ENCODE results near the gene PLSCR4.

The PLSCR4 gene

GRCh38 chr3:146241523-146242240 is 9.2 kb downstream of the PLSCR4 start:
- no peaks in the 10 kb centered on the region for H3K9me3 ChIP-seq (ENCODE audit: control insufficient read depth, insufficient read depth, low read depth, low read length)
- TF ChIP-seq ZNF704 (tag by site-specific recombination; IDR thresholded peaks at IDR 0.05) (no peak), ZNF26 (tag by site-specific recombination; IDR thresholded peaks at IDR 0.05) (no peak), ZNF18 (tag by site-specific recombination; IDR thresholded peaks at IDR 0.05) (no peak), ZNF311 (tag by site-specific recombination; IDR thresholded peaks at IDR 0.05; ENCODE audit: borderline replicate concordance) (no peak), ZNF664 (tag by site-specific recombination; IDR thresholded peaks at IDR 0.05) (no peak), ZNF24 (tag by site-specific recombination; IDR thresholded peaks at IDR 0.05) (no peak), ZNF549 (tag by site-specific recombination; IDR thresholded peaks at IDR 0.05) (no peak), SP2 (tag by site-specific recombination; IDR thresholded peaks at IDR 0.05) (no peak), ZNF645 (tag by site-specific recombination; IDR thresholded peaks at IDR 0.05) (no peak), GLI4 (tag by site-specific recombination; IDR thresholded peaks at IDR 0.05) (no peak), INSM2 (tag by site-specific recombination; IDR thresholded peaks at IDR 0.05) (no peak), ZNF513 (tag by site-specific recombination; IDR thresholded peaks at IDR 0.05) (no peak), ZNF521 (tag by site-specific recombination; IDR thresholded peaks at IDR 0.05) (no peak), TCF7L2 (IDR thresholded peaks at IDR 0.05; ENCODE audit: borderline replicate concordance, low read depth, low read length) (no peak), ZNF837 (tag by site-specific recombination; IDR thresholded peaks at IDR 0.05) (no peak), ZNF701 (tag by site-specific recombination; IDR thresholded peaks at IDR 0.05) (no peak), ZNF76 (tag by site-specific recombination; IDR thresholded peaks at IDR 0.05; ENCODE audit: borderline replicate concordance, low read depth) (no peak), ZNF785 (tag by site-specific recombination; IDR thresholded peaks at IDR 0.05) (no peak), ZNF302 (tag by site-specific recombination; IDR thresholded peaks at IDR 0.05; ENCODE audit: low read depth) (no peak)
- no peak overlapping the region for H3K4me3 ChIP-seq (ENCODE audit: low read depth, low read length)
- H3K4me1 ChIP-seq (ENCODE audit: control insufficient read depth, insufficient read depth, low read length) = no peaks in the 10 kb centered on the region
- H3K27ac ChIP-seq (ENCODE audit: extremely low read depth, low read depth, low read length) = no peak overlapping the region
- no peaks in the 10 kb centered on the region for H3K36me3 ChIP-seq (ENCODE audit: control insufficient read depth in 2 of 2, insufficient read depth in 1 of 2, low read length in 2 of 2)
- ChIA-PET POLR2A (no interaction called here), CTCF (no interaction called here)
